GM12892 (cell line): ENCODE results near the gene CLSTN2.

Experiments used
- POLR2AphosphoS5 ChIP-seq: IDR thresholded peaks from 2 replicates; pipeline ENCODE4 v1.6.1; 2011; ENCODE audit warnings: low read depth, low read length, control low read depth
- TAF1 ChIP-seq: IDR thresholded peaks from 2 replicates; pipeline ENCODE4 v1.6.1; 2011; ENCODE audit warnings: low read depth, mild to moderate bottlenecking, control low read depth, low read length, borderline replicate concordance

DNA sequence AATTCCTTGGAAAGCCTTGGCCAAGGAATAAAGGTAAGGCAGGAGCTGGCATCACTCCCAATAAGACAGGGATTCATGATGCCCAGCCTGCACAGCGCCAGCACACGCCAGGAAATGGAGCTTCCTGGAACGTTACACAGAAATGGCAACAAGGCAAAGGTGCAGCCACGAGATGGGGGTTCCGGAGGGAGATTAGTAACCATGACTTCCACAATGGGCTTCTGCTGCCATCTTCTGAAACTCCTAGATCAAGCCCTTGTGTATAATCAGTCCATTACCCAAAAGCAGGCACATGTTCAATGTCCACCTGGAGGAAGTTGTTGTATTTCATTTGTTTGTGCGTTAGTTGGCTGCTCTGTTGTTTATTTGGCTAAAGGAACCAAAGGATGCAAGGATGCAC is 611.7 kb downstream of the CLSTN2 start:
- no peak for TF ChIP-seq TAF1
- no peak for TF ChIP-seq POLR2AphosphoS5
